Esophagus muscularis mucosa (tissue), 3 donors: Measurements from ENCODE around the gene RXRA.

Experiments
- EP300 ChIP-seq: sonication (generic); formaldehyde crosslinking; IDR thresholded peaks from one replicate; pipeline ENCODE4 v1.6.1; 2017; ENCODE audit warnings: antibody characterized with exemption
- TF ChIP-seq, protein P1 (sequence below), 3 experiments: fragments of 200-600 bp in 2 of 3; fragments of 450-650 bp in 1 of 3; sonication (generic) in 2 of 3; IDR thresholded peaks; one replicate each; pipeline ENCODE4 v1.5.1; 2017 to 2019; ENCODE audit warnings: antibody characterized with exemption in 3 of 3, mild to moderate bottlenecking in 2 of 3, moderate library complexity in 1 of 3

DNA sequence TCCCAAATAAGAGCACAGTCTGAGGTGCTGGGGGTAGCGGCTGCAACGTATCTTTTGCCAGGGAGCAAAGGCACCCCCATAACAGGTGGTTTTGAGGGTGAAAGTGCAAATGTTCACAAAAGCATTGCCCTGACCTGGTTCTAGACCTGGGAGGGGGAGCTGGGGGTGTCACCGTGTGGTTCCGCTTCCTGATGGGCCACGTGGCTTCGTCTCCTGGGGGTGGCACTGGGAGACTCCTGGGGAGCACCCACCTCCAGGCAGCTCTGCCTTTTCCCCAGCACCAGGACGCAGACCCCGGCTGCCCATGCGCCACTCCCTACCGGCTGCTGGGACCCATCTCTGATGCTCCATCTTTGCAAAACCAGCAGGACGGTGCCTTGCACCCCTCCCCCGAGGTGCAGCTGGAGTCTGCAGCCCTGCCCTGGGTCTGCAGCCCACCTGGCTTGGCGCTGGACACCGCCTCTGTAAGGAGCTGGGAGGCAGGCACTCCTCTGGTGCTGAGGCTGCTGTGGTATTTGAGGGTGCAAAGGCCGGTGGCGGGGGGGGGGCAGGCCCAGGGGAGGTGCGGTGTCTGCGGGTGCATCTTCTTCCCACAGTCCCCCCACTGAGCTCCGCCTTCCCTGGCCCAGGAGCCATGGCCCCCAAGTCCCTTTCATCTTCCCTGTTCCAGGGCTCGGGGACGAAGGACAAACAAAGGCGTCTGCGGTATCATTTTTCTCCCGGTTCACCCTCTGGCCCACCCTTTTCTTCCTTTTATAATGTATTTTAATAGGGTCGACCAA, 29.8 kb upstream of the RXRA start:
- TF ChIP-seq, protein P1, sequence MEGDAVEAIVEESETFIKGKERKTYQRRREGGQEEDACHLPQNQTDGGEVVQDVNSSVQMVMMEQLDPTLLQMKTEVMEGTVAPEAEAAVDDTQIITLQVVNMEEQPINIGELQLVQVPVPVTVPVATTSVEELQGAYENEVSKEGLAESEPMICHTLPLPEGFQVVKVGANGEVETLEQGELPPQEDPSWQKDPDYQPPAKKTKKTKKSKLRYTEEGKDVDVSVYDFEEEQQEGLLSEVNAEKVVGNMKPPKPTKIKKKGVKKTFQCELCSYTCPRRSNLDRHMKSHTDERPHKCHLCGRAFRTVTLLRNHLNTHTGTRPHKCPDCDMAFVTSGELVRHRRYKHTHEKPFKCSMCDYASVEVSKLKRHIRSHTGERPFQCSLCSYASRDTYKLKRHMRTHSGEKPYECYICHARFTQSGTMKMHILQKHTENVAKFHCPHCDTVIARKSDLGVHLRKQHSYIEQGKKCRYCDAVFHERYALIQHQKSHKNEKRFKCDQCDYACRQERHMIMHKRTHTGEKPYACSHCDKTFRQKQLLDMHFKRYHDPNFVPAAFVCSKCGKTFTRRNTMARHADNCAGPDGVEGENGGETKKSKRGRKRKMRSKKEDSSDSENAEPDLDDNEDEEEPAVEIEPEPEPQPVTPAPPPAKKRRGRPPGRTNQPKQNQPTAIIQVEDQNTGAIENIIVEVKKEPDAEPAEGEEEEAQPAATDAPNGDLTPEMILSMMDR (IDR thresholded peaks at IDR 0.05) = no peak
- no peak for TF ChIP-seq EP300
